Mammary epithelial cell (primary cell): ENCODE measurements around the gene TFR2.

Experiments used
- CTCF ChIP-seq, 2 donors: IDR thresholded peaks in 1 of 2; conservative IDR thresholded peaks in 1 of 2; 2 replicates each; pipeline ENCODE4 v1.5.1; 2011 to 2012; ENCODE audit warnings: inconsistent platforms in 2 of 2, low read length in 2 of 2, mild to moderate bottlenecking in 2 of 2, control low read depth in 1 of 2, low read depth in 1 of 2; ENCODE audit not compliant: insufficient read depth in 1 of 2; ENCODE audit errors: extremely low read depth in 1 of 2
- EZH2 ChIP-seq: IDR thresholded peaks from 2 replicates; pipeline ENCODE4 v1.6.1; 2012; ENCODE audit warnings: low read length, inconsistent platforms, borderline replicate concordance

- TF ChIP-seq CTCF (conservative IDR thresholded peaks at IDR 0.05 in 1 of 2, IDR thresholded peaks at IDR 0.05 in 1 of 2; ENCODE audit: extremely low read depth in 1 of 2, insufficient read depth in 1 of 2, low read depth in 1 of 2, low read length in 2 of 2) (no peak), EZH2 (no peak)
Observed at GRCh38 chr7:100586266-100587025, 54.9 kb downstream of the TFR2 start, which contains the start of gene FBXO24.
